Endothelial cell of umbilical vein (primary cell): Measurements from ENCODE around the gene MBD3. TPM values are rescaled to one million over a fixed set of nuclear protein-coding genes. Genes with fewer than 3 reads are reported as not detected.

ENCODE experiments used
- BruUV-seq: library from RNA; stranded (reverse); fragments of 400-500 nt; replicated peaks from 2 replicates; lab custom pipeline; 2021; lab: Mats Ljungman, UMichigan
- CTCF ChIA-PET: fragments of 300-600, 350-600 bp; sonication (Branson Sonifier 250); formaldehyde crosslinking; loops from one replicate; lab custom pipeline; 2021; ENCODE audit warnings: antibody characterized with exemption, inconsistent platforms; lab: Charles Lee
- POLR2A ChIA-PET: fragments of 300-600, 350-600 bp; sonication (Branson Sonifier 250); formaldehyde crosslinking; loops from one replicate; lab custom pipeline; 2021; ENCODE audit warnings: antibody characterized with exemption, inconsistent platforms; lab: Charles Lee
- DNase-seq: peaks from one replicate; pipeline ENCODE4 v3.0.0-alpha.2; 2011; ENCODE audit warnings: low read depth, low spot score
- FAIRE-seq: peaks from 2 replicates; lab custom pipeline; 2011; peaks lifted over from hg19 to GRCh38; lab: Jason Lieb, UNC
- H2AFZ ChIP-seq: 2 replicates; pipeline ENCODE4 v1.6.0; 2012; ENCODE audit warnings: low read depth, low read length, control low read depth, inconsistent platforms
- H3K27ac ChIP-seq: 2 replicates; pipeline ENCODE4 v1.5.1; 2011; ENCODE audit warnings: low read depth, mild to moderate bottlenecking, control low read depth, low read length, moderate library complexity; ENCODE audit not compliant: insufficient read depth
- H3K27me3 ChIP-seq, 2 experiments: 2 replicates each; pipeline versions ENCODE4 v1.6.0 to v1.6.1; 2011; ENCODE audit warnings: low read length in 2 of 2, mixed read lengths in 1 of 2; ENCODE audit not compliant: control insufficient read depth in 2 of 2, insufficient read depth in 2 of 2
- H3K36me3 ChIP-seq, 2 experiments: 2 replicates in 1 of 2; 3 replicates in 1 of 2; pipeline ENCODE4 v1.5.1; 2011; ENCODE audit warnings: low read length in 2 of 2, mild to moderate bottlenecking in 1 of 2, moderate library complexity in 1 of 2; ENCODE audit not compliant: control insufficient read depth in 2 of 2, insufficient read depth in 2 of 2; ENCODE audit errors: extremely low read depth in 1 of 2
- H3K4me1 ChIP-seq: 3 replicates; pipeline ENCODE4 v1.5.1; 2011; ENCODE audit warnings: mild to moderate bottlenecking, low read length; ENCODE audit not compliant: control insufficient read depth, insufficient read depth; ENCODE audit errors: extremely low read depth
- H3K4me2 ChIP-seq: 2 replicates; pipeline ENCODE4 v1.6.1; 2011; ENCODE audit warnings: low read length, control low read depth, mixed read lengths; ENCODE audit not compliant: insufficient read depth
- H3K4me3 ChIP-seq, 3 experiments: fragments of 200-600 bp in 1 of 3; sonication (generic), shearing (Covaris generic) in 1 of 3; replicated peaks in 1 of 3; 2 replicates each; pipeline ENCODE4 v1.5.1; 2011 to 2016; ENCODE audit warnings: control low read depth in 3 of 3, low read length in 3 of 3, mild to moderate bottlenecking in 2 of 3, inconsistent platforms in 1 of 3, low read depth in 1 of 3, moderate library complexity in 1 of 3; ENCODE audit not compliant: insufficient read depth in 1 of 3
- H3K79me2 ChIP-seq: 2 replicates; pipeline ENCODE4 v1.6.0; 2012; ENCODE audit warnings: low read length, inconsistent platforms; ENCODE audit not compliant: control insufficient read depth, insufficient read depth
- H3K9ac ChIP-seq: replicated peaks from 2 replicates; pipeline ENCODE3; 2011; ENCODE audit warnings: low read length, control low read depth; ENCODE audit not compliant: insufficient read depth; ENCODE audit errors: extremely low read depth
- H3K9me1 ChIP-seq: replicated peaks from 3 replicates; pipeline ENCODE4 v1.6.0; 2011; ENCODE audit warnings: mild to moderate bottlenecking, low read length; ENCODE audit not compliant: control insufficient read depth, insufficient read depth; ENCODE audit errors: extremely low read depth
- H3K9me3 ChIP-seq: replicated peaks from 2 replicates; pipeline ENCODE4 v1.5.1; 2012; ENCODE audit warnings: low read length, inconsistent platforms; ENCODE audit not compliant: control insufficient read depth, insufficient read depth
- H4K20me1 ChIP-seq: replicated peaks from 2 replicates; pipeline ENCODE3; 2011; ENCODE audit warnings: mild to moderate bottlenecking, low read length; ENCODE audit not compliant: control insufficient read depth, insufficient read depth; ENCODE audit errors: extremely low read depth
- EZH2 ChIP-seq: IDR thresholded peaks from 2 replicates; pipeline ENCODE4 v1.6.1; 2012; ENCODE audit warnings: borderline replicate concordance, low read depth, mild to moderate bottlenecking, moderate library complexity, low read length, inconsistent platforms; ENCODE audit not compliant: severe bottlenecking
- FOS ChIP-seq: IDR thresholded peaks from 2 replicates; pipeline ENCODE4 v1.6.1; 2011; ENCODE audit warnings: mild to moderate bottlenecking, low read length, moderate library complexity, borderline replicate concordance; ENCODE audit not compliant: insufficient read depth
- GATA2 ChIP-seq: IDR thresholded peaks from 2 replicates; pipeline ENCODE4 v1.7.0; 2011; ENCODE audit warnings: low read depth, mild to moderate bottlenecking, moderate library complexity, mixed read lengths, low read length; ENCODE audit not compliant: insufficient read length, insufficient read depth
- JUN ChIP-seq: IDR thresholded peaks from 2 replicates; pipeline ENCODE4 v1.6.1; 2011; ENCODE audit warnings: borderline replicate concordance, low read depth; ENCODE audit not compliant: insufficient read length, insufficient read depth
- MYC ChIP-seq: IDR thresholded peaks from one replicate; pipeline ENCODE4 v1.6.1; 2011; ENCODE audit warnings: mild to moderate bottlenecking, low read depth, low read length
- POLR2A ChIP-seq: IDR thresholded peaks from 2 replicates; pipeline ENCODE4 v1.6.1; 2012; ENCODE audit warnings: low read depth, mild to moderate bottlenecking, control low read depth, low read length
- POLR2AphosphoS5 ChIP-seq: IDR thresholded peaks from 2 replicates; pipeline ENCODE4 v1.6.1; 2012; ENCODE audit warnings: low read depth, mild to moderate bottlenecking, control low read depth, low read length, moderate library complexity; ENCODE audit not compliant: insufficient read depth
- dilution Hi-C: fragments of 300-500 bp; cut with MboI; formaldehyde crosslinking; loops from one replicate; pipeline ENCODE4 v1.15.0; 2019; ENCODE audit warnings: low sequenced_read_pairs; ENCODE audit not compliant: extremely low pct_ligation_motif_present
- intact Hi-C: fragments of 100-400 bp; cut with micrococcal nuclease; formaldehyde crosslinking; loops from one replicate; pipeline ENCODE4 v1.10.0; 2022
- polyA plus RNA-seq, 4 experiments: library from polyadenylated mRNA; depleted of rRNA in 3 of 4; stranded (reverse) in 3 of 4; unstranded in 1 of 4; fragments of >200 nt; gene quantifications; 2 replicates each; pipeline versions ENCODE4 v1.2.1 to v1.2.3, GENCODE V29; 2011 to 2012; ENCODE audit warnings: missing spikeins in 1 of 4
- total RNA-seq: library from RNA; stranded (reverse); gene quantifications from 2 replicates; pipeline ENCODE4 v1.2.3, GENCODE V29; 2021
- TF ChIP-seq, protein P1 (sequence below), 2 donors: IDR thresholded peaks; 1 replicate in 1 of 2; 2 replicates in 1 of 2; pipeline ENCODE4 v1.5.1; 2011; ENCODE audit warnings: low read length in 2 of 2, mild to moderate bottlenecking in 2 of 2, moderate library complexity in 2 of 2, control low read depth in 1 of 2, inconsistent platforms in 1 of 2, low read depth in 1 of 2; ENCODE audit not compliant: insufficient read depth in 1 of 2; ENCODE audit errors: extremely low read depth in 1 of 2
- TF ChIP-seq, protein P2 (sequence below): IDR thresholded peaks from 2 replicates; pipeline ENCODE4 v1.6.1; 2011; ENCODE audit not compliant: insufficient read depth, insufficient read length

MBD3 gene
- total and polyA plus RNA-seq, 2 donors (not counting 3 experiments of a cell fraction or from before 2014, with no cell fraction given): 96.8 to 120 TPM

DNA sequence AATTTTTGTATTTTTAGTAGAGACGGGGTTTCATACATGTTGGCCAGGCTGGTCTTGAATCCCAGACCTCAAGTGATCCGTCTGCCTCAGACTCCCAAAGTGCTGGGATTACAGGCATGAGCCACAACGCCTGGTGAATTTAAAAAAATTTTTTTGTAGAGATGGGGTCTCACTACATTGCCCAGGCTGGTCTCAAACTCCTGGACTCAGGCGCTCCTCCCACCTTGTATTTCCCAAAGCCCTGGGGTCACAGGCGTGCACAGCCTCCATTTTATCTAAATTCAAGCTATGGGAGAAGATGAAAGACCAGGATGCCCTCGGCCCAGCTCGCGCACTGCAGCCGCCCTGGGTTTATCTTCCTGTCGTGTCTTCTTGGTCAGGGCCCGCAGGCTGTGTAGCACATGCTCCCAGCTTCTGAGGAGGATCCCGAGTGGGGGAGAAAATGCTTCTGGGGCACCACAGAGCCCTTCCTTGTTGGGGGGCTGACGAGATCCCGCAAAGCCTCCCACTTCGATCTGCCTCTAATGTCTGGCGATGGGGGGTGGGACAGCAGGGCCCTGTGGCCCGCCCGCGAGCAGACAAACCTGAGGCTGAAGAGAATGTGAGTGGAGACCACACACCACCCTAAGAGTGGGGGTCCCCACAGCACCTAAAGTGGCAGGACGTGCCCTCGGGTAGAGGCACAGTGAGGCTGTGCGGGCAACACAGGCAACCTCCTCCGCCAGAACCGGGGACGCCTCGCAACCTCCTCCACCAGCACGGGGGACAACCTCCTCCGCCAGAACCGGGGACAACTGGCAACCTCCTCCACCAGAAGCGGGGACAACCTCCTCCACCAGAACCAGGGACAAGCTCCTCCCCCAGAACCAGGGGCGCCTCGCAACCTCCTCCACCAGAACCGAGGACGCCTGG lies 43.9 kb upstream of the MBD3 start:
- ChIA-PET POLR2A (no interaction called here), CTCF (interaction anchor here (1.1 kb wide), 1 partner anchor 36 kb away, joined by 3 read pairs; no protein-coding TSS in a partner anchor)
- no peaks in the 10 kb centered on the region for H3K9me3 ChIP-seq
- peaks cover 35% of the 10 kb centered on the region for H3K79me2 ChIP-seq
- no peaks in the 10 kb centered on the region for H3K9me1 ChIP-seq
- TF ChIP-seq JUN (no peak), GATA2 (no peak), POLR2AphosphoS5 (no peak), POLR2A (no peak), FOS (no peak), MYC (no peak), EZH2 (no peak)
- TF ChIP-seq, protein P1, sequence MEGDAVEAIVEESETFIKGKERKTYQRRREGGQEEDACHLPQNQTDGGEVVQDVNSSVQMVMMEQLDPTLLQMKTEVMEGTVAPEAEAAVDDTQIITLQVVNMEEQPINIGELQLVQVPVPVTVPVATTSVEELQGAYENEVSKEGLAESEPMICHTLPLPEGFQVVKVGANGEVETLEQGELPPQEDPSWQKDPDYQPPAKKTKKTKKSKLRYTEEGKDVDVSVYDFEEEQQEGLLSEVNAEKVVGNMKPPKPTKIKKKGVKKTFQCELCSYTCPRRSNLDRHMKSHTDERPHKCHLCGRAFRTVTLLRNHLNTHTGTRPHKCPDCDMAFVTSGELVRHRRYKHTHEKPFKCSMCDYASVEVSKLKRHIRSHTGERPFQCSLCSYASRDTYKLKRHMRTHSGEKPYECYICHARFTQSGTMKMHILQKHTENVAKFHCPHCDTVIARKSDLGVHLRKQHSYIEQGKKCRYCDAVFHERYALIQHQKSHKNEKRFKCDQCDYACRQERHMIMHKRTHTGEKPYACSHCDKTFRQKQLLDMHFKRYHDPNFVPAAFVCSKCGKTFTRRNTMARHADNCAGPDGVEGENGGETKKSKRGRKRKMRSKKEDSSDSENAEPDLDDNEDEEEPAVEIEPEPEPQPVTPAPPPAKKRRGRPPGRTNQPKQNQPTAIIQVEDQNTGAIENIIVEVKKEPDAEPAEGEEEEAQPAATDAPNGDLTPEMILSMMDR (IDR thresholded peaks at IDR 0.05; ENCODE audit: extremely low read depth in 1 of 2, insufficient read depth in 1 of 2, low read depth in 1 of 2, low read length in 2 of 2): no peak
- TF ChIP-seq, protein P2, sequence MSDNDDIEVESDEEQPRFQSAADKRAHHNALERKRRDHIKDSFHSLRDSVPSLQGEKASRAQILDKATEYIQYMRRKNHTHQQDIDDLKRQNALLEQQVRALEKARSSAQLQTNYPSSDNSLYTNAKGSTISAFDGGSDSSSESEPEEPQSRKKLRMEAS: no peak
- H3K4me3 ChIP-seq: no peak overlapping the region
- no TSS peak for BruUV-seq
- no peak overlapping the region for H3K27ac ChIP-seq
- DNase-seq (no peak), FAIRE-seq (no peak)
- intact Hi-C loops: no loop called here
- H3K36me3 ChIP-seq: peaks cover 4 to 31% of the 10 kb centered on the region in 2 experiments
- H3K4me2 ChIP-seq: no peak overlapping the region
- H3K27me3 ChIP-seq: no peaks in the 10 kb centered on the region
- H3K4me1 ChIP-seq: no peaks in the 10 kb centered on the region
- no peaks in the 10 kb centered on the region for H4K20me1 ChIP-seq
- dilution Hi-C loops: no loop called here
- no peak overlapping the region for H3K9ac ChIP-seq
- no peak overlapping the region for H2AFZ ChIP-seq
